CD14-positive monocyte (primary cell): ENCODE results near the gene CABP1. TPM values are rescaled to one million over a fixed set of nuclear protein-coding genes. Genes with fewer than 3 reads are reported as not detected.

ENCODE experiments used
- DNase-seq, 3 donors: peaks; one replicate each; pipeline ENCODE4 v3.0.0-alpha.2; 2011 to 2022
- H2AFZ ChIP-seq: 2 replicates; pipeline ENCODE4 v1.6.0; 2012; ENCODE audit warnings: mild to moderate bottlenecking, low read depth, low read length, inconsistent platforms; ENCODE audit not compliant: insufficient read depth, poor library complexity, severe bottlenecking
- H3K27ac ChIP-seq, 2 donors: 1 replicate in 1 of 2; 2 replicates in 1 of 2; pipeline ENCODE4 v1.5.1; 2012 to 2013; ENCODE audit warnings: low read length in 2 of 2, control low read depth in 1 of 2, inconsistent platforms in 1 of 2, low read depth in 1 of 2, mild to moderate bottlenecking in 1 of 2
- H3K27me3 ChIP-seq, 2 donors: one replicate each; pipeline versions ENCODE4 v1.6.0 to v1.6.1; 2011 to 2013; ENCODE audit warnings: low read length in 2 of 2; ENCODE audit not compliant: control insufficient read depth in 2 of 2, insufficient read depth in 2 of 2
- H3K36me3 ChIP-seq, 2 donors: replicated peaks in 1 of 2; 1 replicate in 1 of 2; 2 replicates in 1 of 2; pipeline versions ENCODE4 v1.5.1 to v1.6.1; 2012 to 2013; ENCODE audit warnings: low read length in 2 of 2, control low read depth in 1 of 2, inconsistent platforms in 1 of 2, mild to moderate bottlenecking in 1 of 2; ENCODE audit not compliant: insufficient read depth in 2 of 2, control insufficient read depth in 1 of 2
- H3K4me1 ChIP-seq, 2 donors: 1 replicate in 1 of 2; 2 replicates in 1 of 2; pipeline versions ENCODE4 v1.5.1 to v1.6.1; 2012 to 2013; ENCODE audit warnings: low read length in 2 of 2, control low read depth in 1 of 2, inconsistent platforms in 1 of 2, mild to moderate bottlenecking in 1 of 2, moderate library complexity in 1 of 2; ENCODE audit not compliant: insufficient read depth in 2 of 2, control insufficient read depth in 1 of 2
- H3K4me2 ChIP-seq: replicated peaks from 2 replicates; pipeline ENCODE3; 2012; ENCODE audit warnings: low read length, moderate library complexity, mild to moderate bottlenecking; ENCODE audit not compliant: poor library complexity, severe bottlenecking; ENCODE audit errors: extremely low read depth
- H3K4me3 ChIP-seq, 3 experiments: fragments of 200-600 bp in 1 of 3; sonication (generic) in 1 of 3; replicated peaks in 1 of 3; 1 replicate in 2 of 3; 2 replicates in 1 of 3; pipeline ENCODE4 v1.5.1; 2011 to 2013; ENCODE audit warnings: low read length in 3 of 3, mild to moderate bottlenecking in 3 of 3, control low read depth in 2 of 3, low read depth in 2 of 3, inconsistent platforms in 1 of 3, moderate library complexity in 1 of 3
- H3K79me2 ChIP-seq: 2 replicates; pipeline ENCODE4 v1.6.0; 2012; ENCODE audit warnings: mild to moderate bottlenecking, control low read depth, inconsistent platforms, low read length, moderate library complexity; ENCODE audit not compliant: insufficient read depth
- H3K9ac ChIP-seq: 2 replicates; pipeline ENCODE4 v1.6.0; 2017; ENCODE audit warnings: low read length, mild to moderate bottlenecking; ENCODE audit not compliant: insufficient read depth, poor library complexity, severe bottlenecking
- H3K9me3 ChIP-seq, 2 donors: replicated peaks in 1 of 2; 1 replicate in 1 of 2; 2 replicates in 1 of 2; pipeline versions ENCODE4 v1.5.1 to v1.6.1; 2012 to 2013; ENCODE audit warnings: low read length in 2 of 2, control low read depth in 1 of 2; ENCODE audit not compliant: control insufficient read depth in 1 of 2, insufficient read depth in 1 of 2
- H4K20me1 ChIP-seq: 2 replicates; pipeline ENCODE4 v1.6.0; 2012; ENCODE audit warnings: mild to moderate bottlenecking, low read length, control low read depth, moderate library complexity; ENCODE audit not compliant: insufficient read depth
- H3K27ac Mint-ChIP-seq, 7 donors: one replicate each; pipeline ENCODE4 v1.8.0; 2020; ENCODE audit warnings: mild to moderate bottlenecking in 7 of 7, mixed read lengths in 7 of 7, moderate library complexity in 6 of 7, inconsistent platforms in 2 of 7
- H3K27me3 Mint-ChIP-seq, 3 donors: one replicate each; pipeline ENCODE4 v1.8.0; 2021 to 2022; ENCODE audit warnings: low read depth in 3 of 3, mild to moderate bottlenecking in 3 of 3, mixed read lengths in 3 of 3, moderate library complexity in 3 of 3, inconsistent platforms in 1 of 3
- H3K36me3 Mint-ChIP-seq, 2 donors: one replicate each; pipeline ENCODE4 v1.8.0; 2020; ENCODE audit warnings: mixed read lengths in 2 of 2, inconsistent platforms in 1 of 2, mild to moderate bottlenecking in 1 of 2
- H3K4me1 Mint-ChIP-seq: one replicate; pipeline ENCODE4 v1.8.0; 2020; ENCODE audit warnings: mild to moderate bottlenecking, mixed read lengths
- H3K4me3 Mint-ChIP-seq, 2 donors: one replicate each; pipeline ENCODE4 v1.8.0; 2020; ENCODE audit warnings: mild to moderate bottlenecking in 2 of 2, mixed read lengths in 2 of 2, moderate library complexity in 1 of 2
- H3K9me3 Mint-ChIP-seq, 7 donors: one replicate each; pipeline ENCODE4 v1.8.0; 2020 to 2022; ENCODE audit warnings: mixed read lengths in 7 of 7, mild to moderate bottlenecking in 6 of 7, moderate library complexity in 6 of 7, inconsistent platforms in 2 of 7
- WGBS: methylation state at CpG from one replicate; pipeline ENCODE4 v1.1.5; 2013; ENCODE audit warnings: missing lambda C conversion rate; ENCODE audit not compliant: insufficient coverage; 5-methylcytosine and 5-hydroxymethylcytosine counted together
- intact Hi-C, 2 donors: fragments of 100-400 bp; cut with micrococcal nuclease; formaldehyde crosslinking; loops; one replicate each; pipeline versions ENCODE4 v1.15.0 to v1.15.1; 2023
- polyA plus RNA-seq, 3 donors: library from polyadenylated mRNA; depleted of rRNA in 1 of 3; unstranded in 2 of 3; stranded (reverse) in 1 of 3; fragments of 300-500 nt in 2 of 3; fragments of >200 nt in 1 of 3; fragmentation: Illumina TruSeq in 2 of 3; gene quantifications; 1 replicate in 2 of 3; 2 replicates in 1 of 3; pipeline ENCODE4 v1.2.3, GENCODE V29; 2012 to 2021
- TF ChIP-seq, protein P1 (sequence below): fragments of 200-600 bp; IDR thresholded peaks from one replicate; pipeline ENCODE4 v1.8.0; 2022; ENCODE audit warnings: antibody characterized with exemption, mild to moderate bottlenecking

The CABP1 gene
- polyA plus RNA-seq, 3 donors, result 0.19 to 0.43 TPM; not detected in 1

DNA sequence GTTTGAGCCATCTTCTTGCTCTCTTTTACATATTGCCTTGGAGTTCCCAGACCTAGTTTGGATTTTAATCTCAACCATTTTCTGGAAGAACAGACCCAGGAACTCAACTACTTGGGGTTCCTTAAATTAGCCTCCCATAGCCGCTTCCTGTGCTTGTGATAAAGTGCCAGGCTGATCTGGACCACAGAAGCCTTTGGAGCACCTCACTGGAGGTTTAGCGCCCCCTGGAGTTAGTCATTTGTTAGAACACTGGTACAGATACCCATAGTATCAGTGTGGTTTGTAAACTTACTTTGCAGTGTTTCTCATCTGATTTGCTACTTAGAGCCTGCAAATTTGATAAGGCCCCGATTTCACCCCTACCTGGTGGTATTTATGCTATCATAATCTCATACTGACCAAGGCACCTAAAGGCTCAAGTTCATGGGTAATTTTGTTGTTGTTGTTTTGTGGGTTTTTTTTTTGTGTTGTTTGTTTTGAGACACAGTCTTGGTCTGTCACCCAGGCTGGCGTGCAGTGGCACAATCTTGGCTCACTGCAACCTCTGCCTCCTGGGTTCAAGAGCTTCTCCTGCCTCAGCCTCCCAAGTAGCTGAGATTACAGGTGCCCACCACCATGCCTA, 73.5 kb downstream of the CABP1 start:
- Histone ChIP-seq H3K4me1 (peaks cover 21 to 22% of the 10 kb centered on the region in 2 donors), H3K79me2 (peaks cover 42% of the 10 kb centered on the region), H3K4me2 (no peak overlapping the region), H3K27me3 (no peaks in the 10 kb centered on the region), H3K9me3 (no peaks in the 10 kb centered on the region), H3K4me3 (no peak overlapping the region), H3K36me3 (peaks cover 36 to 53% of the 10 kb centered on the region in 2 donors), H3K9ac (no peak overlapping the region), H4K20me1 (peaks cover 10% of the 10 kb centered on the region), H2AFZ (no peak overlapping the region), H3K27ac (no peak overlapping the region)
- peak; percentile 74 to 88 (median 82) for DNase-seq
- 50% methylated on average over 2 of the region's 4 CpGs for WGBS
- Mint-ChIP-seq H3K36me3 (peaks cover 49 to 55% of the 10 kb centered on the region in 2 donors), H3K9me3 (no peaks in the 10 kb centered on the region), H3K4me3 (no peak overlapping the region), H3K4me1 (peaks cover 25% of the 10 kb centered on the region), H3K27ac (no peak overlapping the region), H3K27me3 (peaks cover 0 to 1% (median 0%) of the 10 kb centered on the region in 3 donors)
- TF ChIP-seq, protein P1, sequence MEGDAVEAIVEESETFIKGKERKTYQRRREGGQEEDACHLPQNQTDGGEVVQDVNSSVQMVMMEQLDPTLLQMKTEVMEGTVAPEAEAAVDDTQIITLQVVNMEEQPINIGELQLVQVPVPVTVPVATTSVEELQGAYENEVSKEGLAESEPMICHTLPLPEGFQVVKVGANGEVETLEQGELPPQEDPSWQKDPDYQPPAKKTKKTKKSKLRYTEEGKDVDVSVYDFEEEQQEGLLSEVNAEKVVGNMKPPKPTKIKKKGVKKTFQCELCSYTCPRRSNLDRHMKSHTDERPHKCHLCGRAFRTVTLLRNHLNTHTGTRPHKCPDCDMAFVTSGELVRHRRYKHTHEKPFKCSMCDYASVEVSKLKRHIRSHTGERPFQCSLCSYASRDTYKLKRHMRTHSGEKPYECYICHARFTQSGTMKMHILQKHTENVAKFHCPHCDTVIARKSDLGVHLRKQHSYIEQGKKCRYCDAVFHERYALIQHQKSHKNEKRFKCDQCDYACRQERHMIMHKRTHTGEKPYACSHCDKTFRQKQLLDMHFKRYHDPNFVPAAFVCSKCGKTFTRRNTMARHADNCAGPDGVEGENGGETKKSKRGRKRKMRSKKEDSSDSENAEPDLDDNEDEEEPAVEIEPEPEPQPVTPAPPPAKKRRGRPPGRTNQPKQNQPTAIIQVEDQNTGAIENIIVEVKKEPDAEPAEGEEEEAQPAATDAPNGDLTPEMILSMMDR, result peak; percentile 94
- intact Hi-C loops, result loop anchor here (1.0 to 5.0 kb wide), 6 partner anchors 37 to 133 kb away; partner anchors contain the start of gene POP5 (in 1 of the 2)

Other genes with a start within 250 kb of the CABP1 start
- gene COX6A1, start 202.5 kb upstream of the CABP1 start, polyA plus RNA-seq, result 100 to 1,000 TPM; 345 to 924 (median 901) TPM
- gene TRIAP1, start 194.2 kb upstream of the CABP1 start, polyA plus RNA-seq, result 10 to 100 TPM; 11.3 to 61.9 (median 57.0) TPM
- 10 to 100 TPM; 10.7 to 13.8 (median 11.3) TPM for gene GATC, start 194.2 kb upstream of the CABP1 start, polyA plus RNA-seq
- 100 to 1,000 TPM; 127 to 218 (median 200) TPM for gene SRSF9, start 170.9 kb upstream of the CABP1 start, polyA plus RNA-seq
- 100 to 1,000 TPM; 184 to 504 (median 486) TPM for gene DYNLL1, start 144.5 kb upstream of the CABP1 start, polyA plus RNA-seq
- gene COQ5, start 111.5 kb upstream of the CABP1 start, polyA plus RNA-seq, result 10 to 100 TPM in 2 of 3 donors, 1 to 10 TPM in 1; 9.3 to 38.9 (median 30.6) TPM
- 100 to 1,000 TPM in 2 of 3 donors, 10 to 100 TPM in 1; 62.4 to 178 (median 106) TPM for gene RNF10, start 106.3 kb upstream of the CABP1 start, polyA plus RNA-seq
- 10 to 100 TPM; 57.2 to 78.7 (median 61.2) TPM for gene POP5, start 59.2 kb upstream of the CABP1 start, polyA plus RNA-seq
- gene MLEC, start 46.5 kb downstream of the CABP1 start, polyA plus RNA-seq, result 10 to 100 TPM; 10.9 to 79.5 (median 65.3) TPM
- 1 to 10 TPM; 1.1 to 9.1 (median 2.1) TPM for gene UNC119B, start 69.8 kb downstream of the CABP1 start, polyA plus RNA-seq
- gene ACADS, start 85.2 kb downstream of the CABP1 start, polyA plus RNA-seq, result 10 to 100 TPM in 2 of 3 donors, 1 to 10 TPM in 1; 9.2 to 25.1 (median 18.2) TPM